Colon (tissue), 2 donors: ENCODE results near the gene CCZ1B.
"Not testable (repeated sequence)": the region's sequence is repeated elsewhere in the genome, so short reads cannot be mapped to it uniquely, and the experiment has no call there.

Experiments used
- FAIRE-seq: peaks from 2 replicates; lab custom pipeline; 2012; peaks lifted over from hg19 to GRCh38; lab: Jason Lieb, UNC
- donor health status: control.
- donor health status: control.

Gene CCZ1B

GRCh38 chr7:6831018-6831725, 5.1 kb upstream of the CCZ1B start:
- no peak for FAIRE-seq

- FAIRE-seq, result not testable (repeated sequence)
Observed at GRCh38 chr7:6830026-6830425, 4.0 kb upstream of the CCZ1B start.

GRCh38 chr7:6829616-6830015, 3.5 kb upstream of the CCZ1B start:
- FAIRE-seq, result not testable (repeated sequence)

GRCh38 chr7:6827180-6827579, 1.1 kb upstream of the CCZ1B start:
- FAIRE-seq, result not testable (repeated sequence)

- FAIRE-seq, result not testable (repeated sequence)
Observed at GRCh38 chr7:6825236-6826125, 594 bp downstream of the CCZ1B start.

GRCh38 chr7:6821622-6822021, 4.5 kb downstream of the CCZ1B start:
- FAIRE-seq, result not testable (repeated sequence)

- not testable (repeated sequence) for FAIRE-seq
Observed at GRCh38 chr7:6815470-6815869, 10.6 kb downstream of the CCZ1B start.

- FAIRE-seq, result not testable (repeated sequence)
Observed at GRCh38 chr7:6813011-6813410, 13.1 kb downstream of the CCZ1B start.

GRCh38 chr7:6807959-6808358, 18.1 kb downstream of the CCZ1B start:
- FAIRE-seq, result not testable (repeated sequence)

- FAIRE-seq, result not testable (repeated sequence)
Observed at GRCh38 chr7:6807393-6807918, 18.6 kb downstream of the CCZ1B start.

- FAIRE-seq, result not testable (repeated sequence)
Observed at GRCh38 chr7:6800331-6800730, 25.7 kb downstream of the CCZ1B start.

- FAIRE-seq, result not testable (repeated sequence)
Observed at GRCh38 chr7:6799887-6800286, 26.2 kb downstream of the CCZ1B start.

GRCh38 chr7:6798047-6798446, 28.0 kb downstream of the CCZ1B start:
- FAIRE-seq, result not testable (repeated sequence)

GRCh38 chr7:6797218-6797617, 28.9 kb downstream of the CCZ1B start:
- FAIRE-seq, result not testable (repeated sequence)

- FAIRE-seq, result not testable (repeated sequence)
Observed at GRCh38 chr7:6794276-6794675, 31.8 kb downstream of the CCZ1B start.

GRCh38 chr7:6792113-6792872, 33.8 kb downstream of the CCZ1B start:
- not testable (repeated sequence) for FAIRE-seq

GRCh38 chr7:6789353-6789752, 36.7 kb downstream of the CCZ1B start:
- not testable (repeated sequence) for FAIRE-seq

GRCh38 chr7:6781581-6781980, 44.5 kb downstream of the CCZ1B start:
- FAIRE-seq, result not testable (repeated sequence)

- not testable (repeated sequence) for FAIRE-seq
Observed at GRCh38 chr7:6761186-6761585, 64.9 kb downstream of the CCZ1B start.

- not testable (repeated sequence) for FAIRE-seq
Observed at GRCh38 chr7:6753964-6754363, 72.1 kb downstream of the CCZ1B start, which contains the start of gene RSPH10B2. Gene RSPH10B2, plus strand, starts transcription at chr7:6754103. Its CDS starts 3,575 bp downstream, at chr7:6757678.

GRCh38 chr7:6750173-6750572, 75.9 kb downstream of the CCZ1B start:
- FAIRE-seq, result not testable (repeated sequence)

- not testable (repeated sequence) for FAIRE-seq
Observed at GRCh38 chr7:6749335-6749734, 76.7 kb downstream of the CCZ1B start.
